Ovary (tissue), 9 donors: ENCODE results near the gene ALOXE3. TPM values are rescaled to one million over a fixed set of nuclear protein-coding genes. Genes with fewer than 3 reads are reported as not detected.

Experiments used
- DNase-seq, 5 donors: peaks; one replicate each; pipeline ENCODE4 v3.0.0-alpha.2; 2019 to 2020
- H3K27ac ChIP-seq, 2 donors: fragments of 200-600 bp; one replicate each; pipeline versions ENCODE4 v1.5.1 to v1.8.0; 2019 to 2022
- H3K27me3 ChIP-seq: fragments of 200-600 bp; one replicate; pipeline ENCODE4 v1.8.0; 2022
- H3K36me3 ChIP-seq: fragments of 200-600 bp; sonication (generic); one replicate; pipeline ENCODE4 v1.5.1; 2019
- H3K4me1 ChIP-seq: one replicate; pipeline ENCODE4 v1.8.1; 2013; ENCODE audit warnings: mild to moderate bottlenecking, moderate library complexity; ENCODE audit not compliant: insufficient read depth
- H3K4me3 ChIP-seq: fragments of 200-600 bp; sonication (generic); one replicate; pipeline ENCODE4 v1.5.1; 2017
- H3K9me3 ChIP-seq, 2 donors: fragments of 200-600 bp in 1 of 2; sonication (generic) in 1 of 2; one replicate each; pipeline versions ENCODE4 v1.5.1 to v1.8.1; 2013 to 2019; ENCODE audit warnings: mild to moderate bottlenecking in 1 of 2, moderate library complexity in 1 of 2
- EP300 ChIP-seq: sonication (generic); formaldehyde crosslinking; IDR thresholded peaks from one replicate; pipeline ENCODE4 v1.6.1; 2017; ENCODE audit warnings: antibody characterized with exemption
- POLR2A ChIP-seq: fragments of 450-650 bp; IDR thresholded peaks from one replicate; pipeline ENCODE4 v1.6.1; 2017; ENCODE audit warnings: antibody characterized with exemption, mild to moderate bottlenecking, moderate library complexity
- WGBS, 3 donors: extraction: QIAGEN DNeasy Blood & Tissue Kit in 1 of 3; methylation state at CpG; one replicate each; pipeline versions ENCODE4 v1.1.5 to v1.1.7; 2013 to 2017; 5-methylcytosine and 5-hydroxymethylcytosine counted together
- intact Hi-C, 4 donors: fragments of 100-400 bp; cut with DNase I; formaldehyde crosslinking; loops; one replicate each; pipeline versions ENCODE4 v1.11.0 to v1.15.1; 2022 to 2023
- polyA plus RNA-seq, 2 donors: library from polyadenylated mRNA; stranded (reverse); fragments of 200-250 nt in 1 of 2; fragments of 350-450 nt in 1 of 2; fragmentation: Illumina TruSeq in 1 of 2; extraction: RNeasy Lipid Tissue Mini Kit (QIAGEN cat#74804) in 1 of 2; gene quantifications; one replicate each; pipeline ENCODE4 v1.2.3, GENCODE V29; 2013 to 2014
- total RNA-seq, 7 donors: library from RNA; depleted of rRNA in 2 of 7; stranded (reverse); fragments of >200 nt in 2 of 7; fragmentation: NEBNext Ultra II Directional in 3 of 7; extraction: Animal tissue kit (Norgen Biotek cat#: 25700) in 3 of 7; gene quantifications; one replicate each; pipeline versions ENCODE4 v1.1.0 to v1.2.4, GENCODE V29; 2016 to 2023
- TF ChIP-seq, protein P1 (sequence below), 3 donors: fragments of 450-650 bp in 2 of 3; fragments of 200-600 bp in 1 of 3; IDR thresholded peaks; one replicate each; pipeline versions ENCODE4 v1.5.1 to v1.8.0; 2016 to 2022; ENCODE audit warnings: antibody characterized with exemption in 3 of 3, mild to moderate bottlenecking in 1 of 3
- donor health status: DM: no; HTN: no; CAD: no; lungs with moderate emphysema.
- donor health status: DM: no; HTN: no; CAD: no.
- donor health status: Bipolar disorder and iron deficiency.
- donor health status: DM: yes; HTN: yes; CAD: no.
- donor health status: DM: no; HTN: no; CAD: no.
- donor health status: DM: yes; HTN: yes; CAD: no.

Gene ALOXE3
- total and polyA plus RNA-seq, 9 donors: 0.07 TPM; not detected in 8

DNA sequence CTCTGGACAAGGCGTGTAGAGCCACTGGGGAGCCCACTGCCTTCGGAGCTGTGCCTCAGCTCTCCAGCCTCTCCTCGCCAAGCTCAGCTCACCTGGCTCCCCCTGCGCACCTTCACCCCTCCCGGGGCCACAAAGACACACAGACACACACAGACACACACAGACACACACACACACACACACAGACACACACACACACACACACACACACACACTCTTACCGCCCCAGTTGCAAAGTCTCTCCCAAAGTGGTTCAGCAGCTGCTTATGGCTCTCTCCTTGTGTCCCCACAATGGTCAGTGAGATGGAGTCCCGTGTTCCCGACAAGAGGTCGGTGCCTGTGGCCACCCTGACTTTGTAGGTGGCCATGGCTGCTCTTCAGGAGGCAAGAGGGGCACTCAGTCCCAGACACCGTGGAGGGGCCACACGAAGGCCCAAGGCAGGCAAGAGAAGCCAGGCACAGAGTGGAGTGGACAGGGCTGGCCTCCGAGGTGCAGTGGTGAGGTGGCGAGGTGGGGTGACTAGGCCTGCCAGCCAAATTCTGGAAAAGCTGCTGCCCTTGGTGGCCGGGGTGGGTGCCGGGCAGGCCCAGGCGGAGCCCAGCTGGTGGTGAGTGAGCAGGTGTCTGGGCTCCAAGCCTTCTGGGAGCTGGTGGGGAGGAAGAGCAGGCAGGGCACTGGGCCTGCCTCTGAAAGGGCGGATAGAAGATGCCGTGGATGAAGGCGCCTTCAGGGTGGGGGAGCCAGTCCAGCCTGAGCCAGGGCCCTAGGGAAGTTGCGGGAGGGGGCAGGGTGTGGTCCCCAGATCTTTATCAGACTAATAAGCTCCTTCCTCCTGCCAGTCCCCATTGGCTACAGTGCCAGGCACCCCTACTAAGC is 31.0 kb downstream of the ALOXE3 start, which contains the start of gene ALOX12B:
TSS of gene ALOX12B (minus strand) at position 642 of the 877 bp plus-strand sequence. CDS start at position 368, 274 bp downstream.
- H3K4me3 ChIP-seq: no peak within 1 kb of the TSS
- no peak within 1 kb of the TSS for H3K27ac ChIP-seq
- H3K27me3 ChIP-seq: no peaks in the 10 kb centered on the region
- intact Hi-C loops: no loop called here
- DNase-seq: no peak
- WGBS, 3 donors: 77 to 83% (median 80%) methylated on average over 20 of the region's 20 CpGs
- H3K4me1 ChIP-seq: no peaks in the 10 kb centered on the region
- H3K36me3 ChIP-seq: no peaks in the 10 kb centered on the region
- no peaks in the 10 kb centered on the region for H3K9me3 ChIP-seq
- TF ChIP-seq, protein P1, sequence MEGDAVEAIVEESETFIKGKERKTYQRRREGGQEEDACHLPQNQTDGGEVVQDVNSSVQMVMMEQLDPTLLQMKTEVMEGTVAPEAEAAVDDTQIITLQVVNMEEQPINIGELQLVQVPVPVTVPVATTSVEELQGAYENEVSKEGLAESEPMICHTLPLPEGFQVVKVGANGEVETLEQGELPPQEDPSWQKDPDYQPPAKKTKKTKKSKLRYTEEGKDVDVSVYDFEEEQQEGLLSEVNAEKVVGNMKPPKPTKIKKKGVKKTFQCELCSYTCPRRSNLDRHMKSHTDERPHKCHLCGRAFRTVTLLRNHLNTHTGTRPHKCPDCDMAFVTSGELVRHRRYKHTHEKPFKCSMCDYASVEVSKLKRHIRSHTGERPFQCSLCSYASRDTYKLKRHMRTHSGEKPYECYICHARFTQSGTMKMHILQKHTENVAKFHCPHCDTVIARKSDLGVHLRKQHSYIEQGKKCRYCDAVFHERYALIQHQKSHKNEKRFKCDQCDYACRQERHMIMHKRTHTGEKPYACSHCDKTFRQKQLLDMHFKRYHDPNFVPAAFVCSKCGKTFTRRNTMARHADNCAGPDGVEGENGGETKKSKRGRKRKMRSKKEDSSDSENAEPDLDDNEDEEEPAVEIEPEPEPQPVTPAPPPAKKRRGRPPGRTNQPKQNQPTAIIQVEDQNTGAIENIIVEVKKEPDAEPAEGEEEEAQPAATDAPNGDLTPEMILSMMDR (IDR thresholded peaks at IDR 0.05): no peak
- TF ChIP-seq EP300: no peak
- TF ChIP-seq POLR2A: no peak

DNA sequence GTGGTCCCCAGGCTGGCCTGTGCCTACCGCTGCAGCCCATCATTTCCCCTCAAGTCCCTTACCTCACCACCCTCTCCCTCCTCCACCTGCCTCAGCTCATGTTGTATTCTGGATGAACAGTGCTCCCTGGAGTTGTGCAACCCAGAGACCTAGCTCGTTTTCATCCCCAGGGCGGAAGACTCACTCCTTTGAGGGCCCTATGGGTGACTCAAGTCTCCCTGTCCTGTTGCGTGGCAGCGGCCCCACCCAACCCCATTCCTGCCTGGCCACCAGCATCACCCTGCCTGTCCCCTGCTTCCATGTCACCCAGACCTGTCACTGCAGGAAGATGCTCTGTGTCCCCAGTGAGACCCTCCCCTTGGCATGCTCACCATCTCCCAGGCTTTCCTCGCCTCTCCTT is 34.1 kb downstream of the ALOXE3 start:
- intact Hi-C loops: loop anchor here in 1 of 4 donors (5.0 kb wide), 1 partner anchor 218 kb away; no protein-coding TSS in a partner anchor
- peaks cover 4% of the 10 kb centered on the region for H3K4me1 ChIP-seq
- H3K9me3 ChIP-seq: no peaks in the 10 kb centered on the region
- no peak for DNase-seq
- H3K36me3 ChIP-seq: no peaks in the 10 kb centered on the region
- no peaks in the 10 kb centered on the region for H3K27me3 ChIP-seq
- WGBS, 3 donors: 87 to 93% (median 88%) methylated on average over 6 of the region's 6 CpGs
- H3K27ac ChIP-seq: no peak overlapping the region
- TF ChIP-seq POLR2A (no peak), EP300 (no peak)
- TF ChIP-seq, protein P1 (IDR thresholded peaks at IDR 0.05): no peak
- no peak overlapping the region for H3K4me3 ChIP-seq

DNA sequence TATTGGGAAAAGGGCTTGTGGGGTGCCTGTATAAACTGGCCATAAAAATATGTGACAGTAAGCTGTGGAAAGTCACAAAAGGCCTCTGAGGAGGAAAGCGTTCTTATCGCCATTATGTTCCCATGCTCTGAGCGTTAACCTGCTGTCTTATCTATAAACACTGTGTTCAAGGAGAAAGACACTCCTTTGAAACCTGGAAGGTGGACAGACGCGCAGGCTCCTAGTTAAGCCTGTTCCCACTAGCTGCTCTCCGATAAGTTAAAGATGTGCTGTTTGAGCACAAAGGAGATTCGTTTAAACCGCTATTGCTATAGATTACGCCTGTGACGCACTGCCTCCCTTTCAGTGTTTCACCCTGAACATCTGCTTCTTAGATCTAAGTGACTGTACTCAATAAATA is 36.0 kb downstream of the ALOXE3 start:
- no peak overlapping the region for H3K27ac ChIP-seq
- intact Hi-C loops: loop anchor here in 1 of 4 donors (5.0 kb wide), 1 partner anchor 220 kb away; no protein-coding TSS in a partner anchor
- no peak for DNase-seq
- peaks cover 5% of the 10 kb centered on the region for H3K4me1 ChIP-seq
- 42 to 60% (median 54%) methylated on average over 10 of the region's 10 CpGs for WGBS, 3 donors
- TF ChIP-seq EP300: no peak
- TF ChIP-seq, protein P1 (IDR thresholded peaks at IDR 0.05): no peak
- TF ChIP-seq POLR2A: no peak
- no peaks in the 10 kb centered on the region for H3K9me3 ChIP-seq
- H3K27me3 ChIP-seq: no peaks in the 10 kb centered on the region
- H3K36me3 ChIP-seq: no peaks in the 10 kb centered on the region
- no peak overlapping the region for H3K4me3 ChIP-seq

DNA sequence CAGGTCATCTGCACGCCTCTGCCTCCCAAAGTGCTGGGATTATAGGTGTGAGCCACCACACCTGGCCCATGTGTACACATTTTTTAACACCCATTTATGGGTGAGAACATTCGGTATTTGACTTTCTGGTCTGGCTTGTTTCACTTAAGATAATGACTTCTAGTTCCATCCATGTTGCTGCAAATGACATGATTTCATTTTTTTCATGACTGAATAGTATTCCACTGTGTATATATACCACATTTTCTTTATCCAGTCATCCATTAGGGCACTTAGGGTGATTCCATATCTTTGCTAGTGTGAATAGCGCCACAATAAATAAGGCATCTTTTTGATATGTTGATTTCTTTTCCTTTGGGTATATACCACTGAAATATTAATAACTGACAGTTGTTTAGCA is 36.4 kb downstream of the ALOXE3 start:
- Histone ChIP-seq H3K27me3 (no peaks in the 10 kb centered on the region), H3K9me3 (no peaks in the 10 kb centered on the region), H3K36me3 (no peaks in the 10 kb centered on the region), H3K4me3 (no peak overlapping the region), H3K4me1 (peaks cover 5% of the 10 kb centered on the region), H3K27ac (no peak overlapping the region)
- DNase-seq: no peak
- TF ChIP-seq, protein P1 (IDR thresholded peaks at IDR 0.05): no peak
- TF ChIP-seq POLR2A (no peak), EP300 (no peak)
- 87 to 95% (median 90%) methylated on average over 3 of the region's 3 CpGs for WGBS, 3 donors
- intact Hi-C loops: loop anchor here in 1 of 4 donors (5.0 kb wide), 1 partner anchor 220 kb away; no protein-coding TSS in a partner anchor
